HG03520 (cell line): ENCODE measurements around the gene TRIM60.
"Not testable (repeated sequence)": the region's sequence is repeated elsewhere in the genome, so short reads cannot be mapped to it uniquely, and the experiment has no call there.

Experiments
- ATAC-seq: cut with Tn5 transposase; IDR thresholded peaks from one replicate; pipeline ENCODE4 v1.9.1; 2021; ENCODE audit warnings: mild to moderate bottlenecking, moderate library complexity; ENCODE audit not compliant: unreplicated experiment

The TRIM60 gene

DNA sequence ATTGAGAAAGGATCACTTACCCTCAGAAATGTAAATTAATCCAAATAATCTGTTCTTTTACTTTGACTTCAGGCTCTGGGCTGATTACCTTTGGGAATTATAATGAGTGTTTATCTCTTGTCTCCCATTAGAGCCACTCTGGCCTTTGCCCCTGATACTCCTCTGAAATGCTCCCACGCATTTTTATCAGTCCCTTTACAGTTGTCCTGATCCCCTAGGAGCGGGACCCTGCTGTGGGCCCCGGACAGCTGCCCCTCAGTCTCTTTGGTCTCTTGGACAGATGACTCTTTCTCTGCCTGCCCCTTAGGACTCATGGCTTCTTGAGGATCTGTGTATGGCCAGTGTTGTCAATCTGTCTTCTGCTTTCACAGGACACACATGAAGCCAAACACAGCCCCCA lies 20.8 kb downstream of the TRIM60 start:
- ATAC-seq = no peak

DNA sequence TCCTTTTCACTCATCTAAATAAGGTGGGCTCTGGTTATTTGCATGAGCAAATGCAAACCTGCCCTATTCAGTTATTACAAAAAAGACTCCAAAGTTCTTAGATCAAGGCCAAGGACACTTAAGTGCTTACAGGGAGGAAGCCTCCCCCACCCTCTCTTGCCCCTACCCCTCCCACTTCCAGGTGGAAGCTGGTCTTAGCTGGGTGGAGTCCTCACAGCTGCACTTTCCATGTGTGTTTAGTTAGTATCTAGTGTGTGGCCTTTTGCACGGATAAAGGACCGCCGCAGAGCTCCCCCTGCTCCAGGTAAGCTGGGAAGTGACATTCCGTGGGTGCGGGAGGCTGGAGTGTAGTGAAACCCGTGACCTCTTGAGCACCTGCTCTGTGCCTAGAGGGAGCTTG lies 21.8 kb downstream of the TRIM60 start, which contains the start of gene TRIM75:
TSS of gene TRIM75 (plus strand) at position 222 of the 400 bp plus-strand sequence. CDS start 5,282 bp downstream, outside the sequence.
- no peak for ATAC-seq

DNA sequence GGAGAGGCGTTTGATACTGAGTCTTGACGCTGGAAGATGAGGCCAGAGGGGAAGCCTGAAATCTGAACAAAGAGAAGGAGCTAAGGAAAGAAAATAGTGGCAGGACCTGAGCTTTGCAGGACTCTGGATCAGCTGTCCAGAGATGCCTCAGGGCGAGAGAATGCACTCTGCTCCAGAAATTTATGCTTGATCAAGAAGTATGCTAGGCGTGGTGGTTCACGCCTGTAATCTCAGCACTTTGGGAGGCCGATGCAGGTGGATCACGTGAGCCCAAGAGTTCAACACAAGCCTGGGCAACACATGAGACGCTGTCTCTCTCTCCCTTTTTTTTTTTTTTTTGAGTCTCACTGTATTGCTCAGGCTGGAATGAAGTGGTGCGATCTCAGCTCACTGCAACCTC lies 23.8 kb downstream of the TRIM60 start:
- no peak for ATAC-seq

DNA sequence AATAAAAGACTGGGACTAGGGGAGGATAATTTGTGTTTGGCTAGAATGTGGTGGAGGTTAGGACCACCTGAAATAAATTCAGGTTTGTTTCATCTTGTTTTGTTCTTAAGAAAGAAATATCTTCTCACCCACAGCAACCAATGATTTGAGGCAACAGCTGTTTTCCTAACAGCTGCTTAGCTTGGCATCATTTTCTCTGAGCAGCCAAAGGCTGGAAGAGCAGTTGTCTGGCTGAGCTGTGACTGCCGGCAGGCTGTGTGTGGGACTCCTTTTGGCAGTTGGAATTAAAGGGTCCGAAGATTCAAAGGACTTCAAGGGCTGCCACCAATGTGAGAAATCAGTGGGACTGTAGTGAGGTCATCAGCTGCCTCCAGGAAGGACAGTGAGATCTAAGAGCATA lies 26.9 kb downstream of the TRIM60 start:
- ATAC-seq = no peak

DNA sequence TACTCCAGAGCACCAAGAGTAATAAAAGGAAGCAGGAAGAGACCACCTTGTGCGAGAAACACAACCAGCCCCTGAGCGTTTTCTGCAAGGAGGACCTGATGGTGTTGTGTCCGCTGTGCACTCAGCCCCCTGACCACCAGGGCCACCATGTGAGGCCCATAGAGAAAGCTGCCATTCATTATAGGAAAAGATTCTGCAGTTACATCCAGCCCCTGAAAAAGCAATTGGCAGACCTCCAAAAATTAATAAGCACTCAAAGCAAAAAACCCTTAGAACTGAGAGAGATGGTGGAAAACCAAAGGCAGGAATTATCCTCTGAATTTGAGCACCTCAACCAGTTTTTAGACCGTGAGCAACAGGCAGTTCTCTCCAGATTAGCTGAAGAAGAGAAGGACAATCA lies 27.6 kb downstream of the TRIM60 start:
- no peak for ATAC-seq

DNA sequence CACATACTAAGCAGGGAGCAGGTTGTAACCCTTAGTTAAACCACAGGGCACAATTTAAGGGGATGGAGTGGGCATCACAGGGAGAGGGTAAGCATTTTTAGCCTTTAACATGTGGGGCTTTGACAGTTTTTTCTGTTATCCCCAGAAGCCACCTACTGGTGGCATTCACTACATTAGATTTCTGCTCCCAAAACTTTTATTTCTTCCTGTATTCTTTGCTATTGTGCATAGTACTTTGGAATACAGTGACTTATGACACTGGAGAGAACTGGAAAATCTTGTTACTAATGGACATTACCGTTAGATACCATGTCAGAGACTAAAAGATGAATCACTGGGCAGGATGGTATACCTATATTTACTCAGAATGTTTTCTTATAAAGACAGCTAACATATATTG lies 29.1 kb downstream of the TRIM60 start:
- ATAC-seq = no peak

DNA sequence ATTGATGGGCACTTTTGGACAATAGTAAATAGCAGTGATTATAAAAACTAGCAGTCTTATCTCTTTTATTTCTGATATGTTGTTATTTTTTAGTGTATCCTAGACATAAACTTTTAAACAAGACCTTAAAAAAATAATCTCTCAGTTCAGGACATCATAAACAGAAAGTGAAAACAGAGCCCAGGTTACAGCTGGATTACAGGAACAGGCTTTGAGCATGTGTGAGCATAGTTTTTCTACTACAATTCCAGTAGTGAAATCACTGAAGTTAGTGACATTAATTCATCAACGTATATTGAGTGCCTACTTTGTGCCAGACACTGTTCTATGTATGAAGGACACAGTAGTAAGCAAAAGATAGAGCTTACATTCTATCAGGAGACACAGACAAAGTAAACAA lies 38.8 kb downstream of the TRIM60 start:
- ATAC-seq = no peak

DNA sequence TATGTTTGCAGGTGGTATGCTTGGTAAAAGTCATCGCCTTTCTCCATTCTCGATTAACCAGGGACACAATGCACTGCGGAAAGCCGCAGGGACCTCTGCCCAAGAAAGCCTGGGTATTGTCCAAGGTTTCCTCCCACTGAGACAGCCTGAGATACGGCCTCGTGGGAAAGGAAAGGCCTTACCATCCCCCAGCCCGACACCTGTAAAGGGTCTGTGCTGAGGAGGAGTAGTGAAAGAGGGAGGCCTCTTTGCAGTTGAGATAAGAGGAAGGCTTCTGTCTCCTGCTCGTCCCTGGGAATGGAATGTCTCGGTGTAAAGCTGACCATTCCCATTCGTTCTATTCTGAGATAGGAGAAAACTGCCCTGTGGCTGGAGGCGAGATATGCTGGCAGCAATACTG lies 41.5 kb downstream of the TRIM60 start:
- ATAC-seq = not testable (repeated sequence)

DNA sequence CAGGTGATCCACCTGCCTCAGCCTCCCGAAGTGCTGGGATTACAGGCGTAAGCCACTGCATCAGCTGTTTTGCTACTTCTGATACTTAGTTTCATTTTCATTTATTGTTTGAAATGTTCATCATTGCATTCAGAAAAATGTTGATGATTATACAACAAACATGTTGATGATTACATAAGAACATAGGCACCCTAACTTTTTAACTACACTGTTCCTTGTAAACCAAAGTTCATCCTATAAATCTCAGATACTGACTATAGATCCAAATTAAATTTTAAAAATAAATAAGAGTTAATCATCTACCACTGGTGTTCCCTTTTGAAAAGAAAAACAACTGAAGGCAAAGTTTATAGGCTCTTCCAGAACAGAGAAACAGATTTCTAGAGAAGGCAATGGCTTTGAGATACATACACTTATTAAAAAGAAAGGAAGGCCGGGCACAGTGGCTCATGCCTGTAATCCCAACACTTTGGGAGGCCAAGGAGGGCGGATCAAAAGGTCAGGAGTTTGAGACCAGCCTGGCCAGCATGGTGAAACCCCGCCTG lies 45.3 kb downstream of the TRIM60 start:
- no peak for ATAC-seq

DNA sequence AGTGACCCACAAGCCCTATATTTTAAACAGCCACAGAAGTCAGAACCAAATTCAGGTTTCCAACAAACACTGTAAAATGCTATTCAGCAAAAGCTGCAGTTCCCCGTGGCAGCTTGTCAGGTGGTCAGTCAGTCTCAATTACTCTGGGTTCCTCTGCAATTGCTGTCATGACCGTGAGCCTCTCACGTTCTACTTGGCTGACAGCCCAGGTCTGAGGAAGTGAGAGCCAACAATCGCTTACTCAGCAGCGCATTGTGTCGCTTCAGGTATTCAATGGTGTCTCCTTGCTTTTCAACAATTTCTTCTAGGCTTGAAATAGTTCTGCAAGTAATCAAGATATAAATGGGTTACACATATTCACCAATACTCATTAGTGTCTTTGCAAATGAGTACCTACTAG lies 47.7 kb downstream of the TRIM60 start:
- ATAC-seq = no peak

DNA sequence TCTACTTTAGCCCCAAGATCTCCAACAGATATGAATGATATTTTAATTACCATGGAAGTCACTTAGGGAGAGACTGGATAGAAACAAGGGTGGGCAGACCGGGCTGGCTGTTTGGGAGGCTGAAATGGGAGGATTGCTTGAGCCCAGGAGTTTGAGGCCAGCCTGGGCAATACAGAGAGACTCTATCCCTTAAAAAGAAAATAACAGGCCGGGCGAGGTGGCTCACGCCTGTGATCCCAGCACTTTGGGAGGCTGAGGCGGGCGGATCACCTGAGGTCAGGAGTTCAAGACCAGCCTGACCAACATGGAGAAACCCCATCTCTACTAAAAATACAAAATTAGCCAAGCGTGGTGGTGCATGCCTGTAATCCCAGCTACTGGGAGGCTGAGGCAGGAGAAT lies 53.0 kb downstream of the TRIM60 start:
- ATAC-seq = not testable (repeated sequence)

DNA sequence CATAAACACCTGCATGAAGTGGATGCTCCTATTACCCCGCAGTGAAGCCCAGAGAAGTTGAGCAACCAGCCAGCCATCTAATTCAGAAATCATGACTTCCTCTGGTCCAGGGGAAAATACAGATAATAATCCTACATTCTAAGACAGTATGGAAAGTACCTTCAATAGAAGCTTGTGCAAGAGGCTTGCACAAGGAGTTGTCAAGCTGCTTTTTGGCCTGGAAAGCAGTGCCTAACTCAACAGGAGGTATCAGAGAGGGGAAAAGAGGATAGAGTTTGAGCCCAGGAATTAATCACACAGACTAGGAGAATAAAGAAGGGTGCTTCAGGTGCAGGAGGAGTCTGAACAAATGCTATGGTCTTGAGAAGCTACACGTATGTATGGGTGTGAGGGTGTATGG lies 54.1 kb downstream of the TRIM60 start:
- ATAC-seq = no peak

DNA sequence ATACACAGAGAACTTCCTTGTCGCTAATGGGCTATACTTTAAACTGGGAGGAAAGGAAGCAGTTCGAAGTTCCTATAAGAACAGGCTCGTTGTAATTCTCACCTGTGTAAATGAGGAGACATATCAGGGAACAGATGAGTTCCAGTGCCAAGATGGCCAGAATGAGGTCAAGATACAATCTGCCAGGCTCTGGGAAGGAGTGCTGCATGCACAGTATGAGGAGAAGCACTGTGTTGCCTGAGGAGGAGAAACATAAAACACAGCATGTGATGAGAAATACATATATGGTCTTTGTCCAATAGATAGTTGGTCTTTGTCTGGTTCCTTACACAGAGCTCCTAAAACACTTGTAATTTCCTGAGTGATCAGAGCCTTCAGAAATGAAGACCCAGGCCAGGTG lies 56.6 kb downstream of the TRIM60 start:
- no peak for ATAC-seq
